NCI-H128 (cell line): Measurements from ENCODE around the gene ATP8B3.
A peak's percentile ranks its signal among the peaks of the same experiment; 100 is the strongest.

ENCODE experiments used
- DNase-seq: peaks from one replicate; lab custom pipeline; 2025; ENCODE audit not compliant: unreplicated experiment; lab: John Stamatoyannopoulos, UW

The ATP8B3 gene

DNA sequence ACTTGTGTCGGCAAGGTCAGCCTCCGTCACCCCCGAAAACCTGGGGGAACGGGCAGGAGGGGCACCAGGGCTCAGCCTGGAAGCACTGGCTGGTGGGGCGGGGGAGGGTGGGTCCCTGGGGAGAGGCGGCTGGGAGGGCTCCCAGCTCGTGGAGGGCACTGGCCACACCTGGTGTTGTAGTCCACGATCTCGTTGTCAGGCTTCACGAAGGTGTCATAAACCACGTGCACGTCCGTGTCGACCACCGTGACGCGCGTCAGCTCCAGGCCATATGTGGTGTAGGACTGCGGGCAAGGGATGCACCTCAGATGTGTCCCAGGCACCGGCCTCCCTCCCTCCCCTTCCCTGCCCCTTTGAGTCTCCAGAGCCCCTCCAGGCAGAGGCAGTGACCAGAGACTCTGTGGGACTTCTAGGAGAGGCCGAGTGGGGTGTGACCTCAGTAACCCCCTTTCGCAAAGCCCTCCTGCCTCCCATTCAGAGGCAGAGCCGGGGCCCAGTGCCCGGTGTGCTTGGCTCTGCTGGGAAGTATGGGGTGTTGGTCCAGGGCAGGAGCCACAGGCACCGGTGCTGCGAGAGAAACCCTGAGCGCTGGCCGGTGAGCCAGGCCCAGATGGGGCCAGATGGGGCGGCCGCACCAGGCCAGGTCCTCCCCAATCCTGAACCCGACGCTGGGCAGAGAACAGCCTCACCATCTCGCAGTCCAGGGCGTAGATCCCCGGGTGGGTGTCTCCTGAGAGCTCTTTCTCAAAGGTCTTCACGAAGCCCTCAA, 4.6 kb upstream of the ATP8B3 start:
- DNase-seq = no peak

DNA sequence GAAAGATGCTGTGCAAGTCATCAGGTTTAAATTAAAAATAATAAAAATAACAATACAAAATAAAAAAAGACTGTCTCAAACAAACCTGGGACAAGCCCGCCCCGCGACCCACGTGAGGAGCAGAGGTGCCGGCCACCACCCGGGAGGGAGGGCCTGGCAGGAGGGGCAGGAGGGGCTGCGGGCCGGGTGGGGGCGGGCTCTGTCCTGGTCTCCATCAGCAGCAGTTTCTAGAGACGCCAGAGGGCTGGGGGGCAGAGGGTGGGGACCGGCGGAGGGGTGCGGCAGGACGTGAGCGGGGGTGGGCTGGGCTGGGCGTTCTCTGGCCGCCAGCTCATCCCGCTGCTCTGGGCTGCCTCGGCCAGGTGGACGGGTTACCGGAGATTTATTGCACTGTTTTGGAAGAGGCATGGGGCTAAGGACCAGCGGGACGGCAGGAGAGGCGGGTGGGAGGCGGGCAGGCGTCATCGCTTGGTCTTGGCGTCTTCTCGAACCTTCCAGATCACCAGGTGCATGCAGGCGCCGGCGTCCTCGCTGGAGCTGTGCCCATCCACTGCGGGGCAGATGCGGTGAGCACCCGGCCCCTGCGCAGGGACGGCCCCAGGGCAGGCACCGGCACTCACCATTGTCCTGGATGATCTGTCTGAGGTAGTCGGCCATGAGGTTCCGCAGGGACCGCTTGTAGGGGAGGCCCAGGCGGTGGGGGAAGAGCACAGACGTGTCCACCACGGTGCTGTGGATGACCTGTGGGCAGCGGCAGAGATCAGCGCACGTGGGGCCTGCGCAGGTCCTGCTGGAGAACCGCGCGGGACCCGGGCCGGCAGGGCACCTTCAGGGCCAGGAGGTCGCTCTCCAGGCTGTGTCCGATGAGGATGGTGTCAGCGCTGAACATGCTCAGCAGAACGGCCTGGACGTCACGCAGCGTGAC, 3.8 kb upstream of the ATP8B3 start:
- DNase-seq = no peak

DNA sequence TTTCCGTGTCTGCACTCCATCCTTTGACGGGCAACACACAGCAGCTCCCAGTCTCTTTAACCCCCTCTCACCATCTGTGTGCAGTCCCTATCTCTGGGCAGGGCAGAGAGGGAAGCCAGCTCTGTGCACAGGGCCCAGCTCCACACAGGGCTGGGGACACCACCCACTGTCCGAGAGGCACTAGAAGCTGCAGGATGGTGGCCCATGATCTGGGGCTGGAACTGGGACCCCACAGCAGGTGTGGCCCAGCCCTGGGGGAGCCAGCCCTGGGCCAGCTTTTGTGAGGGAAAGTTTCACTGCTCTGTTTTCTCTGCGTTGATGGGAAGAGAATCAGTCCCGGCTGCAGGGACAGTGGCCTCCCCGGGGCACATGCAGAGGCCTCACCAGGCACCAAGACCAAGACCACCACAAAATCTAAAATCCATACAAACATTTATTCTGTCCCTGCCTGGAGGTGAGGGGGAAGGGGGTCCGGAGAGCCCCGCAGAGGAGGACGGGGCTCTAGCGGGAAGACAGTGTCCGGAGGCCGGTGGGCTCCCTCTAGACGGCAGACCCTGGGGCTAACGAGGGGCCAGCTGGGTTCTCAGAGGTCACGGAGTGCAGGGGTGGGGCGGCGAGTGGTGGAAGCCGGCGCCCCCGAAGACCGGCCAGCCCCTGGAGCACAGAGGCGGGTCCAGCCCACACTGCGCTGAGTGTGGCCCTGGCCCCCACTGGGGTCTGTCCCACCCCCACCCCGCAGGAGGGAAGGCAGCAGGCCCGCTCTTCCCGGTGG, 2.9 kb upstream of the ATP8B3 start:
- no peak for DNase-seq

DNA sequence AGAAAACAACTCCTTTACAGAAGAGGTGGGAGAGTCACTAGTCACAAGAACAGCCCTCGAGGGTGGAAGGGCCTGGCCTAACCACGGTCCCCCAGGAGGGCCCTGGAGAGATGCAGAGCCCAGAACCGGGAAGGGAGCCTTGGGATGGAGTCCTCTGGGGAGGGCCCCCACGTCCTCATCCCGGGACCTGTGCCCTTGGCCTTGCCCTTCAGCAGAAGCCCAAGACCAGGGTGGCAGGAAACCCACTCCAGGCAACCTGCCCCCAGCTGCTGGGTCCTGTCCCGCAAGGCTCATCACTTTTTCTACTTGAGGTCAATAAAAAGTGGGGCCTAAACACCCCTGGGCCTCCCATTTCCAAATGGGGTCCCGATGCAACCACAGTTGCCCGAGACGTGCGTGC, 2.3 kb upstream of the ATP8B3 start:
- DNase-seq = no peak

DNA sequence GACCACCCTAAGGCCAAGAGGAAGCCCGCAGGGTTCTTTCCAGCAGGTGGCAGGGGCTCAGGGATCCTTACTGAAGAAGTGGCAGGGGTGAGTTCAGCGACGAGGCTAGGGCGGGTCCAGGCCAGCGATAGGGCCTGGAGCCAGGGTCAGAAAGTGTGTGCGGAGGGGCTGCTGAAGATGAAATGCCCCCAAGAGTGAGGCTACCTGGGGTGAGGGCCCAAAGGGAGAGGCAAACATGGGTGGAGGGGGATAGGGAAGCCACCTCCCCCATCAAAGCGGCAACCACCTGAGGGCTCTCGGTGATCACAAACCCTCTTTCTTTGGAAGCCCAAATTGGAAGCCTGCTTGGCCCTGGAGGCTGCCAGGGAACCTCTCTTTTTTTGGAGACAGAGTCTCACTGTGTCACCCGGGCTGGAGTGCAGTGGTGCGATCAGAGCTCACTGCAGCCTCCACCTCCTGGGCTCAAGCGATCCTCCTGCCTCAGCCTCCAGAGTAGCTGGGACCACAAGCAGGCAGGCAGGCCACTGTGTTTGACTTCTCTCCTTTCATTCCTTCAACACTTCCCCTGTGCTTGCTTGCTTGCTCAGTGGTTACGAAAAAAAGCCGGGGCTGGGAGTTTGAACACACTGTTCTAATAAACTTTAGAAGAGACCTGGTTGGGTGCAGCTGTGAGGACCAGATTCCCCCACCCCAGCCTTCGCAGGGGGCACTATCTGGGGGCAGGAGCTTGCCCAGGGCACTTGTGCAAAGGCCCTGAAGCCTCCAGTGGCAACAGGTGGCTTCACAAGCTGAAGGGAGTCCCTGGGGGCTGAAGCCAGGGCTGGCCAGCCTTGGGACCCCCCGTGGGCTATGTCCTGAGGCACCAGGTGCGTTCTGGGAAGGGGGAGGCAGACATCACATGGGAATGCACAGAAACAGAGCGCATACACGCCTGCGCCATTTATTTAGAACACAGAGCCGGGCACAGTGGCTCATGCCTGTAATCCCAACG, 1.4 kb upstream of the ATP8B3 start:
- DNase-seq = no peak

DNA sequence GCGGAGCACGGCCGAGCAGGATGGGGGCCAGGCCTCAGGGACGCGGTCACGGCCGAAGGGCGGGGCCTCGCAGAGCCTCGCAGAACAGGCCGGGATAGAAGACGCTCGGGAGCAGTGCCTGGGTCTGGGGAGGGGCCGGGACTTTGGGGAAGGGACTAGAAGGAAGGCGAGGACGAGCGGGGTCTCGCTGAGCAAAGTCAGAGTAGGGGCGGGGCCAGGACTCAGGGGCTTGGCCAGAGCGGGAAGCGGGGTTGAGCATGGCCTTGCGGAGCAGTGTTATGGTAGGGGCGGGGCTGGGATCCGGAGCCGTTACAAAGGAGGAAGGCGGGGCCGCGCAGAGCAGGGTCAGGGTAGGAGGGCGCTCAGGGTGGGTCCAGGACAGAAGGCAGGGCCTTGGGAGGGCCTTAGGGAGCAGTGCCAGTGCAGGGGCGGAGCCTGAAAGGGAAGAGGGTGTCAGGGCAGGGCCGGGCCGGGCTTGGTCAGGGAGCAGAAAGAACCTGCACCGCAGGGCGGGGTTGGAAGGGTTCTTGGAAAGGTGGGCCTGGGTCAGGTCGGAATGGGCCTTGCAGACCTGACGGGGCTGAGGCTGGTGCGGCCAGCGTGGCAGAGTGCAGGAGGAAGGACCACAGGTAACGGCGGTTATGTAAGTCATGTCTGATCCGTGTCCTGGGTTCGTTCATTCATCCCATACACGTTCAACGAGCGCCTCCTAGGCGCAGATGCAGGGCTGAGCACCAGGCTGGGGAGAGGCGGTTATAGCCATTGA, 533 bp upstream of the ATP8B3 start:
- peak; percentile 52 for DNase-seq

DNA sequence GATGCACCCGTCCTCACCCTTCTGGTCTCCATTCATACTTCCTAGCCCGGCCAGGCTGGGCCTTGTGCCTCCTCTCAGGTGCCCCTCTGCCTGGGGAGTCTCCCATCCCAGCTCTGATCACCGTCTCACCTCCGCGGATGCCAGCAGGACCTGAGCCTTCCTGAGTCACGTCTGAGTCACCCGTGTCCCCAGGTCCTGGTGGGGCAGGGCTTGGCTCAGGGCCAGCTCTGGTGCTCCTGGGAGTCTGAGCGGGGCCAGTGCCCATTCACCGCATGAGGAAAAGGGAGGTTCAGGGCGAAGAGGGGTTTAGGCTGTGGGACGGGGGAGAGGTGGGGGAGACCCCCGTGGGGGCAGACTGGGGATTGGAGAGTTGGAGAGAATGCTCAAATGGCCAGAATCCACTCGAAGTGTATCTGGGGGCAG, 593 bp downstream of the ATP8B3 start:
- DNase-seq = no peak

DNA sequence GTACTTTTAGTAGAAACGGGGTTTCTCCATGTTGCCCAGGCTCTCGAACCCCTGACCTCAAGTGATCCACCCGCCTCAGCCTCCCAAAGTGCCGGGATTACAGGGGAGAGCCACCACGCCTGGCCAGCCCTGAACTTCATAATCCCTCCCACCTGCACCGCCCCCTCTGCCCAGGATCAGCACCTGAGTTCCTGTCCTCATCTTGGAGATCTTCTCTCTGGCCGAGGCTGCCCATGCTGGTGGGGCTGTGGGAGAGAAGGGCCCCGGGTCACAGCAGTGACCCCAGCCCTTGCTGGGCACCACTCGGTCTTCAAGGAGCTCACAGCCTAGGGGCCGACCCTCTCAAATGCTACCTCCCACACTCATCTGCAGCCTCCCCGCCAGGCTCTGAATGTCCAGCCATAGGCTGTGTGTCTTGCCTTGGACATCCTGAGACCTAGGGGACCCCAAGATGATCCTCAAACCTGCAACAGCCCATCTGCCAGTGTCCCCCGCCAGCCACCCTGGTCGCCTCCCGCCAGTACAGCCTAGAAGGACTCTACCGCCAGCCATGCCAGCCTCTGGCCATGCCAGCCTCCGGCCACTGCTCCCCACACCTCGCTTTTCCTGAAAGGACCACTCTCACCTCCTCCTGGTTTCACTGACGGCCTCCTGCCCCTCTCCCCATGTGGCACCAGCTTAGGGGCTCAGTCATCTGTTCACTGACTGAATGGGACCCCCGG, 1.5 kb downstream of the ATP8B3 start:
- no peak for DNase-seq

DNA sequence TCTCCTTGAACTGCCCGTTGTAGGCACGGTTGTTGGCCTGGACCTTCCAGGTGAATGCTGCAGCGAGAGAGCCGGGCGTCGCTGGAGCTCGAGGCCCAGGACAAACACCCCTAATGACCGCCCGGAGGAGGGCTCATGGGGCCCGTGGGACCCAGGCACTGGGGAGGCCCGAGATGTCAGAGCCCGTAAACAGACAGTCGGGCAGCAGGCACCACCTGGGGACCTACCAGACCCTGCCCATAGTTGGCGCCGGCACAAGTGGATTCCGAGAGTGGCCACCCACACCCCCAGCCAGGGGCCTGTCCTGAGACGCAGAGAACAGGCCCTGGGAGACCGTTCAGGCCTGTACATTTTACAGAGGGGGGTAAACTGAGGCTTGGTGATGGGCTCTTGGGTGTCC, 2.4 kb downstream of the ATP8B3 start:
- DNase-seq = no peak

DNA sequence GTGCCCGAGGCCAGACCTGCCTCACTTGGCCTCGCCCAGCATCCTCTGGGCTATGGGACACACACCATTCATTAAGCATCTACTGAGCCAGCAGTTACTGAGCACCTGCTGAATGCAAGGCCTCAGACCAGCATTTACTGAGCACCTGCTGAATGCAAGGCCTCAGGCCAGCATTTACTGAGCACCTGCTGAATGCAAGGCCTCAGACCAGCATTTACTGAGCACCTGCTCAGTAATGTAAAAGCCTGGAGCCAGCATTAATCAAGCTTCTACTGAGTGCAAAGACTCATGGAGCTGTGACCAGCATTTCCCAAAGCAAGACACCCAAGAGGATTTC, 3.7 kb downstream of the ATP8B3 start:
- no peak for DNase-seq

DNA sequence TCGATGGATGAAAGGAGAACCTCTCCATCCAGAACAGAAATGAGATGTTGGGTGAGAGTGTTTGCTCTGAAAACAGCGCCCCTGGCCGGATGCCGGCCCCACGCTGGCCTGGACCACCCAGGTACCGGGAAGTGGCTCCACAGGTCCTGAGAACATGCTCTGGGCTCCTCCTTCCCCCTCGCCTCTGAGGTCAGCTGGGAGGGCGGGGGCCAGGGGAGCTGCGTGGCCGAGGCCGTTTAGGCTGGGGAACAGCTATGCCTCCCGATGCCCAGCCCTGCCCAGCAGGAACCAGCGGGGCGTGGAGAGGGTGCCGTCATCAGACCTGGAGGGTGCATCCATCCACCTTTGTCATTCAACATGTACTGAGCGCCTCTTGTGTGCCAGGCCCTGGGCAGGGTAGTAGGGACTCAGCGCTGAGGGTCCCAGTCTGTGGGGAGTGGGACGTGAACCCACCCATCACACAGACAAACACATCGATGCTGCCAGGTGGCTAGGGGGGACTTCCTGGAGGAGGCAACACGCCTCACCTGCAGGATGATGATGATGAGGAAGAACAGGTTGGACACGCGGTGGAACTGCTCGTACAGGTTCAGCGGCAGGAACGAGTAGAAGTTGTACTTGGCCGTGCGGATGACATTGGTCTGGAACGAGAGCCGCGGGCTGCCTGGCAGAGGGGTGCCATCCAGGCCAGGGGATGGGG, 4.2 kb downstream of the ATP8B3 start:
- DNase-seq = no peak

DNA sequence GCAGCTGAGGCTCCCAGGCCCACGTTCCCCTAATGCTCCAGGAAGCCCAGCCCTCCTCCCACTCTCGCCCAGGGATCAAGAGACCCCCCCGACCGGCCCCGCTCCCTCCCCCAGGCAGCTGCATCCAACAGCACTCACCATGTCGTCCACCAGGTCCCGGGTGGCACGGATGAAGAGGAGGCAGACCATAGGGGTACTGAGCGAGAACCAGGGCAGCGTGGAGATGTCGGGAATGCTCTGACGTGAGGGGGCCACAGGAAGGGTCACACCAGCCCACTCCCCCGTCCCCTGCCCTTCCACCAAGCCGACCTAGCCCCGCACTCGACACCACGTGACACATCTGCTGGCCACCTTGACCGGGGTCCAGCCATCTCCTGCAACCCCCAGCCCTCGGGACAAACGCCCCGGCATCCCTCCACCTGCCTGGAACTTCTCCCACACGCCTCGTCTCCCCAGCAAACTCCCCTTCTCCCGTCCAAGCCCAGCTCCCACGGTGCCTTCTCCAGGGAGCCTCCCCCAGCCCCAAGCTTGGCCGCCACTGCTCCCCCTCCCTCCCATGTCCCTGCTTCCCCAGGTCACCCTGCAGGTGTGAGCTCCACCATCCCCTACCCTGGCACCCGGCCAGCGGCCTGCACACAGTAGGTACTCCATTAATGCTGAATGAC, 4.9 kb downstream of the ATP8B3 start:
- no peak for DNase-seq

DNA sequence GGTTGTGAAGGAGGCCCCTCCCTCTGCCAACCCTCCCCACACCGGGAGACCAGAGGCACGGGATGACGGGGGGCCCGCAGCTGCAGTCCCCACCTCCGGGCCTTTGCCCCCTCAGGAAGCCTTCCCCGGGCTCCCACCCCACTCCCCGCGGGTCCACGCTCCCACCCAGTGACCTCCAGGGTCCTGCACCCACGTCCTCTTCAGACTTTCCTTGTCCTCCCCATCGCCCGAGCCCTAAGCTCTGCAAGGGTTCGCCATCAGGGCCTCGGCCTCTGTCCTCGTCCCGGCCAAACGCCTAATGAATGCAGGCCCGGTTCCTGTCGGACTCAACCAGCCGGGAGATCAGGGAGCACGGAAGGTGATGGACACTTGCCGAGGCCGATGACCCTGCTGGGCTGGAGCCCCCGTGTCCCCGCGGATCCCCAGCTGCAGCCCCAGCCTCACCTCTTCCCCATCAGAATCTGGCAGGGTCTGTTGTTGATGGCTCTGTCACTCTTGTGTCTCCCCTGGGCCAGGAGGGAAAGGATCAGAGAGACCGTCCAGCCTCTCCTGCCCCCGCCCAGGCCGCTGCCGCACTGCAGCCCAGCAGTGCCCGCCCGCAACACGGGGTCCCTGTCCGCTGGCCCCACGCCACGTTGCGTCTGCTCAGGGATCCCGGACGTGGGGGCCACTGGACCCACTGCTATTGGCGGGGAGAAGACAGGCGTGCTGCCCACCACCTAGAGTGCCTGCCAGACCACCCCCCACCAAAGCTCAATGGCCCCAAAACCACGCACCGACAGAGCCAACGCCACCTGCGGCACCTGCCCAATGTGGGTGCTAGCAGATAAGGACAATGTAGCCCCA, 5.7 kb downstream of the ATP8B3 start:
- no peak for DNase-seq

DNA sequence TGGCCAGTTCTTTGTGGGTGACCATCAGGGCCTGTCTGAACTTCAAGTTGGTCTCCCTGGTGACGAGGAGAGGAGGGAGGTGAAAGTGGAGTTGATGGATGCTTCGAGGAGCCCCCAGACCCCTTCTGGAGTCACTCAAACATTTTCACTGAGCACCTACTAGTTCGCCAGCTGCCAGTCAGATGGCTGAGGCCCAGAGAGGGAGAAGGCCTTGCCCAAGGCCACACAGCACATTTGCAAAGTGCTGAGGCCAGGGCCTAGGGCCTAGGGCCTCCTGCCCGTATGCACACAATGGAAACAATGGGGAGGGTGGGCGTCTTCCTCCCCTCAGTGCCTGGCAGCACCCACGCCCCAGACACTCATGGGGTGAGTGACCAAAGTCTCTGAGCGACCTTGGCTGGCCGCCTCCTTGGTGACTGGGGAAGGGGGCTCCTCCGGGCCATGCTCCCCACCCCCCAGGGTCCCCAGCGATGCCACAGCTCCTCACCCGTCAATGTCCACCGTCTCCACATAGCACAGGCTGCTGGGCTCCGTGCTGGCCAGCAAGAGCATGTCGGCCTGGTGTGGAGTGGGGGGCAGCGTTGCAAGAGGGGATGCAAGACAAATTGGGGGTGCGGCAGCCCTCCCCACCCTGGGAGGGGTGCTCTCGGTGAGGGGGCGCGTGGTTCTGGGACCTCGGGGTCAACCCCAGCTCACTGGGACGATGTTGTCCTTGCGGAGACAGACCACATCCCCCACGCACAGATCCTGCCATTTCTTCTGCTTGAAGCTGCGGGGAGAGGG, 6.5 kb downstream of the ATP8B3 start:
- DNase-seq = no peak

DNA sequence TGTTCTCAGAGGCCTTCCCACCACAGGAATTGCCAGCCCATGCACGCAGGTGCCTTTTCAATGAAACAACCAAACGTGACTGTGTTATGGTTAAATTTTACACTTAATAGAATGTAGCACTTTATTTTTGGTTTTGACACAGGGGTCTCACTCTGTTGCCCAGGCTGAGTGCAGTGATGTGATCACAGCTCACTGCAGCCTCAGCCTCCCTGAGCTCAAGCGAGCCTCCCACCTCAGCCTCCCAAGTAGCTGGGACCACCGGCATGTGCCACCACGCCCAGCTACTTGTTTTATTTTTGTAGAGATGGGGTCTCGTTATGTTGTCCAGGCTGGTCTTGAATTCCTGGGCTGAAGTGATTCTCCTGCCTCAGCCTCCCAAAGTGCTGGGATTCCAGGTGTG, 7.2 kb downstream of the ATP8B3 start:
- DNase-seq = no peak

DNA sequence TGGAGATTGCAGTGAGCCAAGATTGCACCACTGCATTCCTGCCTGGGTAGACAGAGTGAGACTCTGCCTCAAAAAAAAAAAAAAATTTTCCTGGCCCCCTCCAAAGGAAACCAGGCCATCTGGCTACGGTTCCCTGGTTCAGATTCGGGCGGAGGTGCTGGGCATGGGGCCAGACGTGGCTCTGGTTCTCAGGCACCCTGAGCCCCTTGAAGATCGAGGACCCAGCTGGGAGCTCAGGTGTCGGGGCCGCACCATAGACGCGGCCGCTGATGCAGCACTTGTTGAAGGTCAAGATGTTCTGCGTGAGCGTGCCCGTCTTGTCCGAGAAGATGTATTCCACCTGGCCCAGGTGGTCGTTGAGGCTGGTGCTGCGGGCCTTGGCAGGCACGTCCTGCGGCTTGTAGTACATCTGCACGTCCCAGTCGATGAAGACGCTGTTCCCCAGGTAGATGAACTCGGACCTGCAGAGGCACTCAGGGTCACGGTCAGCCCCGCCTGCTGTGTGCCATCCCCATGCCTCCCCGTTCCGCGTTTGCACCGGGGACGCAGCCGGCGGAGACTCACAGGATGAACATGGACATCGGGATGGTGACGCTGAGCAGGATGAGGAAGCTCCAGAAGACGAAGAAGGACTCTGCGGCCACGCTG, 12.3 kb downstream of the ATP8B3 start:
- no peak for DNase-seq
